ENCODE results near the gene UMPS. TPM values are rescaled to one million over a fixed set of nuclear protein-coding genes. Genes with fewer than 3 reads are reported as not detected.

The UMPS gene
- total and polyA plus RNA-seq, 2 of the 4 experiments (the other 2 are of a cell fraction): 18.7 to 26.7 TPM

DNA sequence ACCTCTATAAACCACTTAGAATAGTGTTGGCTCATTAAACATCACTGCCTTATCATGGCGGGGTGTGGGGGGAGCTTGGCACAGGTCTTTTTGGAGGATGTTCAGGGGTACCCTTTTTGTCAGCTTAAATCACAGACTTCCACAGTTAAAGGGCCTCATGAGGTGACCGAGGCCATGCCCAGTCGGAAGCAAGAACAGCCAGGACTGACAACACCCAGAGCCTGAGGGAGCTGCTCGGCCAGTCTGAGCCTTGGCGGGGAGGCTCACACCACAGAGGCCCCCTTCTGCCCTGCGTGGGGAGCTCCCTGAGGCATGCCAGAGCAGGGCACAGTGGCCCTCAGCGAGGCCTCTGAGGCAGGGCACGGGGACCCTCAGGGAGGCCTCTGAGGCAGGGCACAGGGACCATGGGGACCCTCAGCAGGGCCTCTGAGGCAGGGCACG lies 49.5 kb downstream of the UMPS start:
- peaks cover 15 to 88% of the 10 kb centered on the region in 2 experiments for H3K79me1 ChIP-seq (ENCODE audit: low read depth in 1 of 2, low read length in 2 of 2)
- H3K56ac ChIP-seq (ENCODE audit: extremely low read depth, insufficient read depth, low read length): no peak overlapping the region
- CTCF ChIA-PET: interaction anchor here (2.3 kb wide), 1 partner anchor 122 kb away, joined by 7 read pairs; no protein-coding TSS in a partner anchor
- no peak for DNase-seq
- H3K4me3 ChIP-seq (ENCODE audit: insufficient read depth, low read depth, low read length): no peak overlapping the region
- peaks cover 14% of the 10 kb centered on the region; the same call in 1 of the 2 replicates for H4K20me1 ChIP-seq (ENCODE audit: insufficient read depth, low read length)
- POLR2A ChIA-PET (ENCODE audit: unreplicated experiment): no interaction called here
- no peaks in the 10 kb centered on the region for H3K9me3 ChIP-seq (ENCODE audit: control insufficient read depth, insufficient read depth, low read length)
- peaks cover 59% of the 10 kb centered on the region for H3K9me1 ChIP-seq (ENCODE audit: insufficient read depth, low read length)
- peak overlapping the region; percentile 89; the same call in 1 of the 3 replicates for H2BK15ac ChIP-seq (ENCODE audit: low read depth, low read length)
- WGBS, 2 experiments (ENCODE audit: extremely low coverage in 2 of 2, insufficient read length in 1 of 2): 56% methylated on average over 3 of the region's 9 CpGs; no CpG with 5 or more reads in 1 of the 2 experiments
- peaks cover 33% of the 10 kb centered on the region for H3K4me1 ChIP-seq (ENCODE audit: control insufficient read depth, insufficient read depth, low read length)
- H2AK5ac ChIP-seq (ENCODE audit: low read depth, low read length): peak overlapping the region; percentile 96
- H2BK120ac ChIP-seq (ENCODE audit: low read depth, low read length): peak overlapping the region; percentile 87
- H3K9ac ChIP-seq (ENCODE audit: low read depth, low read length): peak overlapping the region; percentile 18; the same call in 1 of the 2 replicates
- peak overlapping the region; percentile 19 to 92; a peak in 3 of 4 replicates for H4K8ac ChIP-seq (ENCODE audit: low read depth in 2 of 2, low read length in 2 of 2)
- peak overlapping the region; percentile 81 for H2BK5ac ChIP-seq (ENCODE audit: low read depth, low read length, poor library complexity, severe bottlenecking)
- no TSS peak for BruUV-seq (replicated peaks)
- intact Hi-C loops (cut with micrococcal nuclease): no loop called here
- H4K91ac ChIP-seq (ENCODE audit: insufficient read depth, low read depth, low read length): peak overlapping the region; percentile 77
- H4K5ac ChIP-seq (ENCODE audit: low read depth, low read length): peak overlapping the region; percentile 63; the same call in 1 of the 2 replicates
- peak overlapping the region; percentile 93 for H2AK9ac ChIP-seq (replicated peaks; ENCODE audit: low read depth, low read length, poor library complexity)
- H3K27ac ChIP-seq (ENCODE audit: insufficient read depth, low read length): peak overlapping the region; percentile 71
- TF ChIP-seq RCOR1 (IDR thresholded peaks at IDR 0.05; ENCODE audit: insufficient replicate concordance, low read length) (no peak), CEBPB (IDR thresholded peaks at IDR 0.05; ENCODE audit: low read depth, low read length) (no peak), MAFK (IDR thresholded peaks at IDR 0.05; ENCODE audit: low read depth, low read length) (no peak)
- TF ChIP-seq, protein P1, sequence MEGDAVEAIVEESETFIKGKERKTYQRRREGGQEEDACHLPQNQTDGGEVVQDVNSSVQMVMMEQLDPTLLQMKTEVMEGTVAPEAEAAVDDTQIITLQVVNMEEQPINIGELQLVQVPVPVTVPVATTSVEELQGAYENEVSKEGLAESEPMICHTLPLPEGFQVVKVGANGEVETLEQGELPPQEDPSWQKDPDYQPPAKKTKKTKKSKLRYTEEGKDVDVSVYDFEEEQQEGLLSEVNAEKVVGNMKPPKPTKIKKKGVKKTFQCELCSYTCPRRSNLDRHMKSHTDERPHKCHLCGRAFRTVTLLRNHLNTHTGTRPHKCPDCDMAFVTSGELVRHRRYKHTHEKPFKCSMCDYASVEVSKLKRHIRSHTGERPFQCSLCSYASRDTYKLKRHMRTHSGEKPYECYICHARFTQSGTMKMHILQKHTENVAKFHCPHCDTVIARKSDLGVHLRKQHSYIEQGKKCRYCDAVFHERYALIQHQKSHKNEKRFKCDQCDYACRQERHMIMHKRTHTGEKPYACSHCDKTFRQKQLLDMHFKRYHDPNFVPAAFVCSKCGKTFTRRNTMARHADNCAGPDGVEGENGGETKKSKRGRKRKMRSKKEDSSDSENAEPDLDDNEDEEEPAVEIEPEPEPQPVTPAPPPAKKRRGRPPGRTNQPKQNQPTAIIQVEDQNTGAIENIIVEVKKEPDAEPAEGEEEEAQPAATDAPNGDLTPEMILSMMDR (conservative IDR thresholded peaks at IDR 0.05; ENCODE audit: low read depth, low read length): no peak
- peak overlapping the region; percentile 21; the same call in 1 of the 2 replicates for H3K18ac ChIP-seq (ENCODE audit: low read depth, low read length)
- H3K4me2 ChIP-seq (ENCODE audit: low read depth, low read length): no peak overlapping the region
- in situ Hi-C loops (cut with MboI; ENCODE audit: low sequenced_read_pairs): no loop called here
- peak overlapping the region; percentile 92 for H2AFZ ChIP-seq (replicated peaks; ENCODE audit: low read length, poor library complexity)
- no peaks in the 10 kb centered on the region for H3K27me3 ChIP-seq (ENCODE audit: control insufficient read depth, insufficient read depth, low read length)
- H3K36me3 ChIP-seq (ENCODE audit: control insufficient read depth, insufficient read depth, low read length): peaks cover 8% of the 10 kb centered on the region; the same call in 1 of the 2 replicates
- dilution Hi-C loops (cut with HindIII; ENCODE audit: low sequenced_read_pairs, unreplicated experiment): no loop called here
- H3K23ac ChIP-seq (ENCODE audit: low read depth, low read length): peak overlapping the region; percentile 86; the same call in 1 of the 2 replicates
- ATAC-seq (ENCODE audit: low read depth): no peak; the same call in 1 of the 2 replicates
- H3K4ac ChIP-seq (ENCODE audit: low read depth, low read length): peak overlapping the region; percentile 92
- H3K14ac ChIP-seq (replicated peaks; ENCODE audit: low read depth, low read length): peak overlapping the region; percentile 76
- peak overlapping the region; percentile 76 for H2BK20ac ChIP-seq (ENCODE audit: low read depth, low read length)
